Gastrocnemius medialis (tissue), 4 donors: ENCODE data around the gene CHRNA4.

Experiments used
- CTCF ChIP-seq, 5 experiments: fragments of 450-650 bp in 3 of 5; fragments of 200-600 bp in 2 of 5; sonication (generic) in 2 of 5; IDR thresholded peaks in 4 of 5; conservative IDR thresholded peaks in 1 of 5; 1 replicate in 4 of 5; 2 replicates in 1 of 5; pipeline ENCODE4 v1.5.1; 2016 to 2019; ENCODE audit warnings: antibody characterized with exemption in 5 of 5, mild to moderate bottlenecking in 3 of 5, moderate library complexity in 3 of 5
- POLR2A ChIP-seq, 2 donors: fragments of 450-650 bp; IDR thresholded peaks; one replicate each; pipeline ENCODE4 v1.6.1; 2017; ENCODE audit warnings: antibody characterized with exemption in 2 of 2, mild to moderate bottlenecking in 2 of 2, moderate library complexity in 2 of 2

- no peak for TF ChIP-seq POLR2A (IDR thresholded peaks at IDR 0.05)
- no peak for TF ChIP-seq CTCF (IDR thresholded peaks at IDR 0.05 in 4 of 5, conservative IDR thresholded peaks at IDR 0.05 in 1 of 5)
Measured at GRCh38 chr20:63328718-63329275, 32.4 kb downstream of the CHRNA4 start.
